GM13977 (cell line): ENCODE data around the gene THSD7A.

Experiments used
- DNase-seq: peaks from one replicate; pipeline ENCODE4 v3.0.0; 2012; ENCODE audit warnings: low spot score
- CTCF ChIP-seq: IDR thresholded peaks from 2 replicates; pipeline ENCODE4 v1.5.1; 2012; ENCODE audit warnings: mild to moderate bottlenecking, control low read depth; ENCODE audit not compliant: insufficient read depth; ENCODE audit errors: extremely low read depth, missing control alignments
- in situ Hi-C: fragments of 300-500 bp; cut with MboI; formaldehyde crosslinking; loops from one replicate; pipeline ENCODE4 v1.12.0; 2022; ENCODE audit warnings: low sequenced_read_pairs, low pct_unique_long_range_greater_than_20kb, mixed read lengths, inconsistent platforms; ENCODE audit not compliant: unreplicated experiment

The THSD7A gene

DNA sequence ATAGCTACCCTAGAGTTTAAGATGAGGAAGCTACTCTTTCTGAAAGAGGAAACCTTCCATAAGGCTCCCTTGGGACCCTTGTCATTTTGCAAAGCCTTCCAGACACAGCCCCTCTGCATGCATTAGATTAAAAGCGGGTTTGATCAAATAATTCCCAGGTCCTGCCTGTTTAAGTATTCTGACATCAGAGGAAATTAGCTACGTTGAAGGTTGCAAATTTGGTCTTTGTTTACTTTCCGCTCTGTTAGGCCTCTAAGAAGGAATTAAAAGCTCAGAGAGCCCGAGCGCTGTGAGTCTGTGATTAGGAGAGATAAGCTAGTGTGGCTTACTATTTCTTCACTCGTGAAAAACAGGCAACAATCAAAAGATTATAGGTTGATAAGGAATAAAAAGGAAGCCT, 1.4 kb upstream of the THSD7A start:
- in situ Hi-C loops: loop anchor here (25.0 kb wide), 1 partner anchor 479 kb away; no protein-coding TSS in a partner anchor
- no peak for TF ChIP-seq CTCF
- no peak for DNase-seq

GRCh38 chr7:11831156-11831735, 752 bp downstream of the THSD7A start:
- no peak for DNase-seq
- no peak for TF ChIP-seq CTCF
- in situ Hi-C loops: loop anchor here (25.0 kb wide), 1 partner anchor 481 kb away; no protein-coding TSS in a partner anchor

GRCh38 chr7:11830582-11831155, 1.3 kb downstream of the THSD7A start:
- TF ChIP-seq CTCF: no peak
- no peak for DNase-seq
- in situ Hi-C loops: loop anchor here (25.0 kb wide), 1 partner anchor 482 kb away; no protein-coding TSS in a partner anchor

DNA sequence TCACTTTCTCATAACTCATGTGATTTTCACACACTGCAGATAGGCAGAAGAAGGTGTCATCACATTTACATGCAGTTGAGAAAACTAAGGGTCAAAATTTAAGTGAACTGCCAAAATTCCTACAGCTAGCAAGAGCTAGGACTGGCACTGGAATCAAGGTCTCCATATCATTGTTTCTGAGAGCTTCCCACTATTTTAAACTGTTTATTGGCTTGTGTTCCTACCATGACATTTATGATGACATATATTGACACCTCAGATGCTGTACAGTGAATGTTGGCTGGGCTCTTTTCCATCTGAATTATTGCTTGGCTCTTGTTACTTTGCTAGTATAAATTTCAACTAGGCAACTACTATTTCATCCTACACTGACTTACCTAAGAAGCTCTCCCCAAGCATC, 2.0 kb downstream of the THSD7A start:
- no peak for DNase-seq
- no peak for TF ChIP-seq CTCF
- in situ Hi-C loops: loop anchor here (25.0 kb wide), 1 partner anchor 482 kb away; no protein-coding TSS in a partner anchor

DNA sequence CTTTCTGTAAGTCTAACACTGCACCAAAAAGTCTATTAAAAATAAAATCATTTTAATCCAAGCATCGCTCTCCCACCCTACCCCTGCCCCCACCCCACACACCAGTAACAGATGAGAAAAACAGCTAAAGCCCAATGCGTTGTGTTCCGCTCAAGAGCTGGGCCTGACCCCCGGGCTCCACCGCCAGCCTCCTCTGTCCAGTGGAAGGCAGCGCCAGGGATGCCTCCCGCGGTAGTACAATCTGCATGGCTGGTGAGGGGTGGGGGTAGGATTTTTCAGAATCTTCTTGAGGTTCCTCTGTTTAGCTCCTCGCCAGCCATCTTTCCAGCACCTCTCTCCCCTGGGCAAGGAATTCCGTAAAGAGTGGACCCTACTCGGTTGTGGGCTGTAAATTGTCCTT, 12.1 kb downstream of the THSD7A start:
- no peak for DNase-seq
- in situ Hi-C loops: no loop called here
- TF ChIP-seq CTCF: no peak

DNA sequence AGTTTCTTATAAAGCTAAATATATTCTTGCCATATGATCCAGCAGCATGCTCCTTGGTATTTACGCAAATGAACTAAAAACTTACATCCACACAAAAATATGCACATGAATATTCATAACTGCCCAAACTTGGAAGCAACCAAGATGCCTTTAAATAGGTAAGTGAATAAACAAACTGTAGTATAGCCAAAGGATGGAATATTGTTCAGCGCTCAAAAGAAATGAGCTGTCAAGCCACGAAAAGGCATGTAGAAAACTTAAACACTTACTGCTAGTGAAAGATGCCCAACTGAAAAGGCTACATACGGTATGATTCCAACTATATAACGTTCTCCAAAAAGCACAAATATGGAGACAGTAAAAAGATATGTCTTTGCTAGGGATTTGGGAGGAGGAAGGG, 12.7 kb downstream of the THSD7A start:
- in situ Hi-C loops: no loop called here
- no peak for DNase-seq
- no peak for TF ChIP-seq CTCF
